Measurements from ENCODE around the gene MTMR6. TPM values are rescaled to one million over a fixed set of nuclear protein-coding genes. Genes with fewer than 3 reads are reported as not detected.

MTMR6 gene
- total RNA-seq, 1 donor from 2014 or later: 45.7 TPM

GRCh38 chr13:25276748-25277147, 10.5 kb downstream of the MTMR6 start:
- DNase-seq: no peak

GRCh38 chr13:25268561-25268960, 18.7 kb downstream of the MTMR6 start:
- no peak for DNase-seq

GRCh38 chr13:25267715-25268114, 19.6 kb downstream of the MTMR6 start:
- DNase-seq: no peak

DNA sequence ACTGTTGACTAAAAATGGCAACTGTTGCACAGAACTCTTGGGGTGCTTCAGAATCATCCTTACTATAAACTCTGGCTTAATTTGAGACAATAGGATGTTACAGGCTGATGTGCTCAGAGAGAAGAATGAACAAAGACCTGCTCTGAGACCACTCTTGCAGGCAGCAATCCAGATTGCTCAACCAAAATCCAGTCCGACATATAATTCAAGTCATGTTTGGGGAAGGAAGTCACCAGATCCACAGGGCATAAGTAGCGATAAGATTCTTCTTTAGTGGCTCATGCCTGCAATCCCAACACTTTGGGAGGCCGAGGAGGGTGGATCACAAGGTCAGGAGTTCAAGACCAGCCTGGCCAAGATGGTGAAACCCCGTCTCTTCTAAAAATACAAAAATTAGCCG, 20.6 kb downstream of the MTMR6 start:
- DNase-seq: no peak

- DNase-seq: no peak
Measured at GRCh38 chr13:25262261-25262660, 25.0 kb downstream of the MTMR6 start.

DNA sequence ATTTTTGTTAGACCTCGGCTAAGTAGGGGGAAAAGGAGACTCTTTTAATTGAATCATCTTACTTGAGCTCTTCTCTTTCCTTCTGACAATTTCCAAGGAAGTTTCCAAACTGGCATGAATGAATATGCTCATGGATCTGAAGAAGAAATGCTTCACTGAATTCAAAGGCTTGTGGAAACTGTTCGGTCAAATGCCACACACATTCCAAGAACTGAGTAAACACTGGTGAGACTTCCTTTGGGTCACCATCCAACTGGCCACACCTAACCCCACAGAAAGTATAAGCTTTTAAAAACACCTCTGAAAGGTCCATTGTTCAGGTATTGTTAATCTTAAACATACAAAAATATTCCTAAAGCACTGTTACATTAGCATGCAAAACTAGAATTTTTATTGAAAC, 33.6 kb downstream of the MTMR6 start:
- DNase-seq: no peak

DNA sequence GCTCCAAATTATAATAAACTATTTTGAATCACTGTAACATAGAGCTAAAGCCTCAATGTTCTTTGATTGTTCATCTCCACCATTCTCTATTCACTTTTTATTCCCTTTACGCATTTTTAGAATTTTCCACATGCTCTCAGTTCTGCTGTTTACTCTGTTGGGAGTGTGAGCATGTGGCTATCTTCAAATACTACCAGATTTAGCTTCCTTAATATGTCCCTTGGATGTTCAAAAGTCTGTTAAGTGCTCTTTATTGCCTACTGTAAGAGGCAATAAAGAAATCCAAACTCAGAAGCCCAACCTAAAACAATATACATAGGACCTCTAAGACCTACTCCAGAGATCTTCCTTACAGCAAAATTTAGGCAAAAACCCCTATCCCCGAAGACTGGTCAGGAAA, 34.5 kb downstream of the MTMR6 start:
- no peak for DNase-seq

GRCh38 chr13:25252225-25252624, 35.1 kb downstream of the MTMR6 start:
- no peak for DNase-seq

DNA sequence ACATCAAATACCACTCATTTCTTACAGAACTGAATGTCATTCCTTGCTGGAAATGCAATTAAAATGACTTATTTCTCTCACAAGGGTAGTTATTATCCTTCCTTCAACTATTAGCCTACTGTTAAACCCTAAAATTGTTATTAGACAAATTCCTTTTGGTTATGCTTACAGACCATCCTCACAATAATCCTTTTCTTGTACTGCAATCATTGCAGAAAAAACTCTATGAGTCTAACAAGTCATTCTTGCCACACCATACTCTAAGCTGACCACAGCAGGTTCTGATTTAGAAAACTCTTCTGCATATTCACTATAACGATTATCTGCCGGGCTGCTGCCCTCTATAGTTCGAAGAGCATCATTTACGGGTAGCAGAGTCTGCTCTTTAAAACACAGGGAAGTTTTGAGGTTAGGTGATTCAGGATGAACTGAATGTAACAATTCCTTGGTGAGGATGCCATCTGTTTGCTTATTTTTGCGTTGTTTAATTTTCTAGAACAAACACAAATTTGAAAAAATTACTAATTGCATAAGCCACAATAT, 38.2 kb downstream of the MTMR6 start:
- DNase-seq: peak; percentile 11

DNA sequence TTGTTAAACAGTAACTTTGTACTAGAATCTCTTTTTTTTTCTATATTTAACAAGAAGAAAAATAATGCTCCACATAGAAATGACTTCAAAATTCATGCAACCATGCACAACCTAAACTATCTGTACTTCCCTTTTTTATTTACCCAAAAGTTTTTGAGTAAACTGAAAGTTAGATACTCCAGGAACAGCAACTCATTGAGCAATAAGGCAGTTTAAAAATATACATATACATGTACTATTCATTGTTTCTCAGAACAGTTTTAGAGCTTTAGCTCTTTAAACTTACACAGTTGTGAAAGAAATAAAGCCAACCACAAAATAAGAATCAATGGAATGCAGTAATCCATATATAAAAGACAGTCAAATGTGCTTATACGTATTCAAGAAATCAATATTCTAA, 39.2 kb downstream of the MTMR6 start:
- DNase-seq: no peak

GRCh38 chr13:25247360-25247759, 39.9 kb downstream of the MTMR6 start:
- DNase-seq: no peak

DNA sequence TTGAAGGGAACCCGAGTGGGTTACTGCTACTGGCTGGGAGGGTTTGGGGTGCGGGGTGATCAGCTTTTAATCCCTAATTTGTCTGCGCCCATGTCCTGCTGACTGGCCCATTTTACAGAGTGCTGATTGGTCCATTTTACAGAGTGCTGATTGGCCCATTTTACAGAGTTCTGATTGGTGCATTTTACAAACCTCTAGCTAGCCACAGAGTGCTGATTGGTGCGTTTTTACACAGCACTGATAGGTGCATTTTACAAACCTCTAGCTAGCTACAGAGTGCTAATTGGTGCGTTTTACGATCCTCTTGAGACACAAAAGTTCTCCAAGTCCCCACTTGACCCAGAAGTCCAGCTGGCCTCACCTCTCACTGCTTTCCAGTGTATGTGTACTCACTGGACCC, 43.2 kb downstream of the MTMR6 start:
- no peak for DNase-seq

DNA sequence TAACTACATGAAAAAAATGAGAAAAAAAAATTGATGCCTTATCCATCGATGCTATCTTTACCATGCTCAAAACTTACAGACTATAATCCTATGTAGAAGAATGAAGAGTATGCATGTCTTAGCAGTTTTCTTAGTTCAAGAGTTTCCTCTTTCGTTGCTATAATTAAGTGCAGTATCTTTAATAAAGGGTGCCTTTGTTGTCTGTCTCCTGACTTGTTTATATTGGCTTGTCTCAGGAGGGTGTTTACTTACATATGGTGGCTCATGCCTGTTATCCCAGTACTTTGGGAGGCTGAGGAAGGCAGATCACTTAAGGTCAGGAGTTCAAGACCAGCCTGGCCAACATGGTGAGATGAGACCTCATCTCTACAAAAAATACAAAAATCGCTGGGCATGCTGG, 44.3 kb downstream of the MTMR6 start:
- no peak for DNase-seq

DNA sequence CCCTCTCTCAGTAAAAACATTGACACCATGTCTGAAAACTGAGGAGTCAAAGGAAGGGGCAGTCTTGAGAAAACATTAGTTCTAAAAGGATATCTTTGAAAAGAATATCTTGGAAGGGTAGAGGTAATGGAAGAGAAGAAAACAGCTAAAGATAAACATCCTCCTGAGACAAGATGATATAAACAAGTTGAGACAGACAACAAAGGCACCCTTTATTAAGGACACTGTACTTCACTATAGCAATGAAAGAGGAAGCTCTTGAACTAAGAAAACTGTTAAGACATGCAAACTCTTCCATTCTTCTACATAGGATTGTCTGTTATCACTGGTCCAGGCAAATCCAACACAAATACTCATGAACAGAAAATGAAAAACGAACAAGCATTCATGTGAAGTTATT, 46.3 kb downstream of the MTMR6 start:
- DNase-seq: no peak

DNA sequence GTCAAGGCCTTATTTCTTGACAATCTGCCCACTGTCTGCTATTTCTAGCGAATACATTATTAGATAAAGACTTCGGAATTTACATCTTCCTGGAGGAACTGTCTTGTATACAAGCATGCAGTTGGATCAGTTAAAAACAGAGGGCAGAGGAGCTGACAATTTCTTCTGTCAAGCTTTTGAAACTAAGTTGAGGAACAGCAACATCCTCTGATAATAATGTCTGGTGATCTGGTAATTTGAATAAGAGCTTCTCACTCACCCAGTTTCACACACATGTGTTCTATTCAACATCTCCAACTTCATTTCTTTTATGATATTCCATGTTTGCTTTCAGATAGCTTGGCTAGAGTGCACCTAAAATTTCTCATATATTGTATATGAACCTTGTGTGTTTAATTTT, 50.2 kb downstream of the MTMR6 start:
- DNase-seq: no peak

DNA sequence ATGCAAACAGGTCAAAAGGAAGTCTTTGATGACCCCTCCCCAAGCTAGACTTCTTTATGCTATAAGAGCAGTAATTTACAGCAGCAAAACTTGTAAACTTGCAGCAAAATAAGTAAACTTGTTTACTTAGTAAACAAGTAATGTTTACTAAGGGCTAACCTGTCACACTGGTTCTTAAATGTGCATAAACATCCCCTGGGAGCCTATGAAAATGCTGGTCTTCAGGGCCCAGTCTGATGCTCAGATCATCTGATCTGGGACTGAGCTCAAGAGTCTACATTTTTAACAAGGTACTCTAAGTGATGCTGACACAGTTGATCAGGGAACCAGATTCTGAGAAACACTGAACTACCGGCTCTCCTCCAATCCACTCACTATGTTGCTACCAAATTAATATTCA, 53.4 kb downstream of the MTMR6 start:
- DNase-seq: no peak

GRCh38 chr13:25232937-25233515, 54.3 kb downstream of the MTMR6 start:
- no peak for DNase-seq

- no peak for DNase-seq
Measured at GRCh38 chr13:25231517-25231916, 55.8 kb downstream of the MTMR6 start.

DNA sequence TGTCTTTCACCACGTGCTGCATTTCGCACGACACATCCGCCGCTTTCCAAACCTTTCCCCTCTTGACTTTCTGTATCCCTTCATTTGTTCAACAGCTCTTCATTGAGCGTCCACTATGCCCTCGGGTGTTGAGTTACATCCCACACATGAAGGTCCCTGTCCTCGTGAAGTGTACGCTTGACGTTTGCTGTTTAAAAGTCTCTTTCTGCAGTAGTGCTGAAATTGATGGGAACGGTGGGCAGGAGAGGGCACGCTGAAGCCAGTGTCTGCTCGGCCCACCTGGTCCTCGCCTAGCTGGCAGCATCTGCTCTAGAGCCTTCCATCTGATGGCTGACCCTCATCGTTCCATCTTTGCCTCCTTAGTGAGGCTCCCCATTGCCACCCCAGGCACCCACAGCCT, 59.6 kb downstream of the MTMR6 start:
- DNase-seq: no peak

DNA sequence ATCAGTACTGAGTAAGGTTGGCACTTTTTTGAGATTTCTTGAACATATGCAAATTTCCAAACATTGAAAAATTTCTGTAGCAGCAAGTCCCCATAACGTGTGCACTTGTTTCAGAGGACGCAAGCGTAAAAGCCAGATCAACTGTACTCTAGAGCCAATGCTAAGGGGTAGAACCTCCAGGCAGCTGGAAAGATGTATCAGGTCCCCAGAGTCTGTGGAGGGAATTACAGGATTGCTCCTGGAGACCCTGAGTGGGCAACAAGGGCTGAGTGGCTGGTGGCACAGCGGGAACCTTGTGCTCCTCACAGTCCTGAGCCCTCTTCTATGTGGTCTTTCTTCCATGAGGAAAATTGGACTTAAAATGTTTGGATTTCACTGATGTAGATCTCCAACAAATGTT, 61.3 kb downstream of the MTMR6 start:
- no peak for DNase-seq

- DNase-seq: no peak
Measured at GRCh38 chr13:25224151-25224550, 63.1 kb downstream of the MTMR6 start.

- no peak for DNase-seq
Measured at GRCh38 chr13:25222740-25223139, 64.5 kb downstream of the MTMR6 start.

- no peak for DNase-seq
Measured at GRCh38 chr13:25218019-25218418, 69.3 kb downstream of the MTMR6 start.

- DNase-seq: no peak
Measured at GRCh38 chr13:25217023-25217885, 70.0 kb downstream of the MTMR6 start.
